ENCODE data around the gene MYH9. TPM values are rescaled to one million over a fixed set of nuclear protein-coding genes. Genes with fewer than 3 reads are reported as not detected.

The MYH9 gene
- polyA plus RNA-seq, 1 donor from 2014 or later = 7.1 TPM

DNA sequence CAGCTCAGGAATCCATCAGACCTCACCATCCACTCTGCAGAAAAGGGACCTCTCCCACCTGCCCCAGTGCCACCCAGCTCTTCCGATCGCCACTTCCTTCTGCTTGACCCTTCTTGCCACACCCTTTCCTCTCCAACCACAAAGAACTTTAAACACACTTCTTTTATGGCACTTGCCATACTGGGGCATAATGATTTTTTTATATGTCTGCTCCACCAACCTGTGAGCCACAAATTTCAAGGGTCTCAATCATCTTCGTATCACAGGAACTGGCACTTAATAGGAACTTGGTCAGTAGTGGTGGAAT is 11.7 kb upstream of the MYH9 start:
- Histone ChIP-seq H3K27me3 (ENCODE audit: insufficient read depth, low read depth, low read length) (no peaks in the 10 kb centered on the region), H3K36me3 (ENCODE audit: insufficient read depth, low read length) (no peaks in the 10 kb centered on the region), H3K4me2 (ENCODE audit: low read length) (no peak overlapping the region), H3F3A (ENCODE audit: insufficient read depth, low read length, poor library complexity, severe bottlenecking) (no peaks in the 10 kb centered on the region), H3K9me2 (ENCODE audit: insufficient read depth, low read length) (no peaks in the 10 kb centered on the region), H3K27ac (ENCODE audit: low read length) (no peak overlapping the region), H2AFZ (ENCODE audit: low read depth, low read length) (no peak overlapping the region), H4K20me1 (ENCODE audit: insufficient read depth) (no peaks in the 10 kb centered on the region), H3K9ac (ENCODE audit: low read length) (no peak overlapping the region), H3K9me3 (ENCODE audit: low read length) (no peaks in the 10 kb centered on the region), H3K79me2 (replicated peaks; ENCODE audit: insufficient read depth, low read length) (no peaks in the 10 kb centered on the region), H3K4me3 (ENCODE audit: low read length) (no peak overlapping the region)
- TF ChIP-seq SMC3 (conservative IDR thresholded peaks at IDR 0.05; ENCODE audit: poor library complexity) = no peak
- no peak for TF ChIP-seq EP300 (conservative IDR thresholded peaks at IDR 0.05; ENCODE audit: poor library complexity, severe bottlenecking)
- no peak for TF ChIP-seq EZH2 (IDR thresholded peaks at IDR 0.05; ENCODE audit: borderline replicate concordance, insufficient read depth, low read length, poor library complexity, severe bottlenecking)
- TF ChIP-seq, protein P1, sequence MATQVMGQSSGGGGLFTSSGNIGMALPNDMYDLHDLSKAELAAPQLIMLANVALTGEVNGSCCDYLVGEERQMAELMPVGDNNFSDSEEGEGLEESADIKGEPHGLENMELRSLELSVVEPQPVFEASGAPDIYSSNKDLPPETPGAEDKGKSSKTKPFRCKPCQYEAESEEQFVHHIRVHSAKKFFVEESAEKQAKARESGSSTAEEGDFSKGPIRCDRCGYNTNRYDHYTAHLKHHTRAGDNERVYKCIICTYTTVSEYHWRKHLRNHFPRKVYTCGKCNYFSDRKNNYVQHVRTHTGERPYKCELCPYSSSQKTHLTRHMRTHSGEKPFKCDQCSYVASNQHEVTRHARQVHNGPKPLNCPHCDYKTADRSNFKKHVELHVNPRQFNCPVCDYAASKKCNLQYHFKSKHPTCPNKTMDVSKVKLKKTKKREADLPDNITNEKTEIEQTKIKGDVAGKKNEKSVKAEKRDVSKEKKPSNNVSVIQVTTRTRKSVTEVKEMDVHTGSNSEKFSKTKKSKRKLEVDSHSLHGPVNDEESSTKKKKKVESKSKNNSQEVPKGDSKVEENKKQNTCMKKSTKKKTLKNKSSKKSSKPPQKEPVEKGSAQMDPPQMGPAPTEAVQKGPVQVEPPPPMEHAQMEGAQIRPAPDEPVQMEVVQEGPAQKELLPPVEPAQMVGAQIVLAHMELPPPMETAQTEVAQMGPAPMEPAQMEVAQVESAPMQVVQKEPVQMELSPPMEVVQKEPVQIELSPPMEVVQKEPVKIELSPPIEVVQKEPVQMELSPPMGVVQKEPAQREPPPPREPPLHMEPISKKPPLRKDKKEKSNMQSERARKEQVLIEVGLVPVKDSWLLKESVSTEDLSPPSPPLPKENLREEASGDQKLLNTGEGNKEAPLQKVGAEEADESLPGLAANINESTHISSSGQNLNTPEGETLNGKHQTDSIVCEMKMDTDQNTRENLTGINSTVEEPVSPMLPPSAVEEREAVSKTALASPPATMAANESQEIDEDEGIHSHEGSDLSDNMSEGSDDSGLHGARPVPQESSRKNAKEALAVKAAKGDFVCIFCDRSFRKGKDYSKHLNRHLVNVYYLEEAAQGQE (IDR thresholded peaks at IDR 0.05; ENCODE audit: borderline replicate concordance) = no peak
- TF ChIP-seq RAD21 (conservative IDR thresholded peaks at IDR 0.05) = no peak
- TF ChIP-seq, protein P2, sequence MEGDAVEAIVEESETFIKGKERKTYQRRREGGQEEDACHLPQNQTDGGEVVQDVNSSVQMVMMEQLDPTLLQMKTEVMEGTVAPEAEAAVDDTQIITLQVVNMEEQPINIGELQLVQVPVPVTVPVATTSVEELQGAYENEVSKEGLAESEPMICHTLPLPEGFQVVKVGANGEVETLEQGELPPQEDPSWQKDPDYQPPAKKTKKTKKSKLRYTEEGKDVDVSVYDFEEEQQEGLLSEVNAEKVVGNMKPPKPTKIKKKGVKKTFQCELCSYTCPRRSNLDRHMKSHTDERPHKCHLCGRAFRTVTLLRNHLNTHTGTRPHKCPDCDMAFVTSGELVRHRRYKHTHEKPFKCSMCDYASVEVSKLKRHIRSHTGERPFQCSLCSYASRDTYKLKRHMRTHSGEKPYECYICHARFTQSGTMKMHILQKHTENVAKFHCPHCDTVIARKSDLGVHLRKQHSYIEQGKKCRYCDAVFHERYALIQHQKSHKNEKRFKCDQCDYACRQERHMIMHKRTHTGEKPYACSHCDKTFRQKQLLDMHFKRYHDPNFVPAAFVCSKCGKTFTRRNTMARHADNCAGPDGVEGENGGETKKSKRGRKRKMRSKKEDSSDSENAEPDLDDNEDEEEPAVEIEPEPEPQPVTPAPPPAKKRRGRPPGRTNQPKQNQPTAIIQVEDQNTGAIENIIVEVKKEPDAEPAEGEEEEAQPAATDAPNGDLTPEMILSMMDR (IDR thresholded peaks at IDR 0.05; ENCODE audit: poor library complexity, severe bottlenecking) = no peak
- TF ChIP-seq POLR2AphosphoS5 (IDR thresholded peaks at IDR 0.05) = no peak

DNA sequence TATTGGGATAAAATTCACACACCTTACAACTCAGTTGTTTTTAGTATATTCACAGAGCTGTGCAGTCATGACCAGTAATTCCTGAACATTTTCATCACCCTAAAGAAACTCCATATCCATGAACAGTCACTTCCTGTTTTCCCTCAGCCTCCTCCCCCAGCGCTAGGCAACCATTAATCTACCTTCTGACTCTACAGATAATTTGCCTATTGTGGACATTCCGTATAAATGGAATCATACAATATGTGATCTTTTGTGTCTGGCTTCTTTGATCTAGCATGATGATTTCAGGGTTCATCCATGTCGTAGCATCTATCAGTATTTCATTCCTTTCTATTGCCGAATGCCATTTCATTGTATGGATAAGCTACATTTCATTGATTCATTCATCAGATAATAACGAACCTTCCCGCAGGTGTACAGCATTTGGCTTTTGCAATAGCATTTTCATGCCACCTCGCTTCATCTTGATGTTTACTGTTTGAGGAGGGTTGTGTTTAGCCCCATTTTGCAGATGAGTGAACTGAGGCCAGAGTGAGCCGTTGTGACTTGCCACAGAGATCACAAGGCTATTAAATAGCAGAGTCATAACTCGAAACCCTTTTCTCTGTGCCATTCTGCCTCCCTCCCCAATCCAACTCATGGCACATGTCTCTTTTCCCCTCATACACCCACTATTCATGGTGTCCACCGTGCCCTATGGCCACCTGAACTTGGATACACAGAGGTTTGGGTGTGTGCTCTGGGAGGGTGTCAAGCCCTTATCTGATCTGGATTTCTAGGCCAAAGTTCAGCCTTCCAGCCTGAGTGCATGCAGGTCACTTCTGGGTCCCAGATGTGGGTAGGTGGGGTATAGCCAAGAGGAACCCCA is 11.1 kb upstream of the MYH9 start:
- H3K9me3 ChIP-seq (ENCODE audit: low read length) = no peaks in the 10 kb centered on the region
- H3K27ac ChIP-seq (ENCODE audit: low read length) = no peak overlapping the region
- no peaks in the 10 kb centered on the region for H4K20me1 ChIP-seq (ENCODE audit: insufficient read depth)
- TF ChIP-seq EZH2 (IDR thresholded peaks at IDR 0.05; ENCODE audit: borderline replicate concordance, insufficient read depth, low read length, poor library complexity, severe bottlenecking) = no peak
- TF ChIP-seq, protein P1 (IDR thresholded peaks at IDR 0.05; ENCODE audit: borderline replicate concordance) = no peak
- TF ChIP-seq, protein P2 (IDR thresholded peaks at IDR 0.05; ENCODE audit: poor library complexity, severe bottlenecking) = no peak
- no peak for TF ChIP-seq EP300 (conservative IDR thresholded peaks at IDR 0.05; ENCODE audit: poor library complexity, severe bottlenecking)
- TF ChIP-seq RAD21 (conservative IDR thresholded peaks at IDR 0.05) = no peak
- no peak for TF ChIP-seq SMC3 (conservative IDR thresholded peaks at IDR 0.05; ENCODE audit: poor library complexity)
- no peak for TF ChIP-seq TAF1 (IDR thresholded peaks at IDR 0.05; ENCODE audit: low read depth)
- no peak for TF ChIP-seq MXI1 (conservative IDR thresholded peaks at IDR 0.05; ENCODE audit: poor library complexity, severe bottlenecking)
- no peak for TF ChIP-seq POLR2AphosphoS5 (IDR thresholded peaks at IDR 0.05)
- no peak overlapping the region for H3K4me2 ChIP-seq (ENCODE audit: low read length)
- H3K79me2 ChIP-seq (replicated peaks; ENCODE audit: insufficient read depth, low read length) = no peaks in the 10 kb centered on the region
- no peak overlapping the region for H3K9ac ChIP-seq (ENCODE audit: low read length)
- no peak overlapping the region for H3K4me3 ChIP-seq (ENCODE audit: low read length)
- H3K27me3 ChIP-seq (ENCODE audit: insufficient read depth, low read depth, low read length) = no peaks in the 10 kb centered on the region
- H3K36me3 ChIP-seq (ENCODE audit: insufficient read depth, low read length) = no peaks in the 10 kb centered on the region
- no peaks in the 10 kb centered on the region for H3F3A ChIP-seq (ENCODE audit: insufficient read depth, low read length, poor library complexity, severe bottlenecking)
- no peaks in the 10 kb centered on the region for H3K9me2 ChIP-seq (ENCODE audit: insufficient read depth, low read length)
- H2AFZ ChIP-seq (ENCODE audit: low read depth, low read length) = no peak overlapping the region
